GM19468 (cell line): ENCODE data around the gene TMEM18.

Source experiments
- ATAC-seq: cut with Tn5 transposase; IDR thresholded peaks from one replicate; pipeline ENCODE4 v1.9.1; 2021; ENCODE audit warnings: mild to moderate bottlenecking, moderate library complexity, moderate number of reproducible peaks; ENCODE audit not compliant: unreplicated experiment; ENCODE audit errors: extremely low read depth

Gene TMEM18

GRCh38 chr2:655626-656025 is 21.6 kb downstream of the TMEM18 start:
- ATAC-seq: no peak

- no peak for ATAC-seq
These were observed 22.3 kb downstream of the TMEM18 start for GRCh38 chr2:654896-655295.

- ATAC-seq: no peak
These were observed 23.4 kb downstream of the TMEM18 start for GRCh38 chr2:653645-654425.

- ATAC-seq: no peak
These were observed 24.2 kb downstream of the TMEM18 start for GRCh38 chr2:652881-653480.

- ATAC-seq: no peak
These were observed 25.2 kb downstream of the TMEM18 start for GRCh38 chr2:651951-652373.

GRCh38 chr2:650343-651310 is 26.6 kb downstream of the TMEM18 start:
- ATAC-seq: no peak

- no peak for ATAC-seq
These were observed 27.5 kb downstream of the TMEM18 start for GRCh38 chr2:649426-650342.

GRCh38 chr2:648476-649424 is 28.5 kb downstream of the TMEM18 start:
- ATAC-seq: no peak

GRCh38 chr2:647691-648231 is 29.4 kb downstream of the TMEM18 start:
- ATAC-seq: no peak

- ATAC-seq: no peak
These were observed 30.1 kb downstream of the TMEM18 start for GRCh38 chr2:647003-647560.

GRCh38 chr2:644871-645270 is 32.3 kb downstream of the TMEM18 start:
- ATAC-seq: no peak

- ATAC-seq: no peak
These were observed 33.4 kb downstream of the TMEM18 start for GRCh38 chr2:643761-644160.

- no peak for ATAC-seq
These were observed 33.9 kb downstream of the TMEM18 start for GRCh38 chr2:643334-643733.

- no peak for ATAC-seq
These were observed 35.1 kb downstream of the TMEM18 start for GRCh38 chr2:641872-642815.

- no peak for ATAC-seq
These were observed 35.9 kb downstream of the TMEM18 start for GRCh38 chr2:641164-641871.

GRCh38 chr2:639703-640102 is 37.5 kb downstream of the TMEM18 start:
- no peak for ATAC-seq
